Measurements from ENCODE around the gene DNAL4. TPM values are rescaled to one million over a fixed set of nuclear protein-coding genes. Genes with fewer than 3 reads are reported as not detected.

Gene DNAL4
- total RNA-seq, 1 donor from 2014 or later: 27.1 TPM

DNA sequence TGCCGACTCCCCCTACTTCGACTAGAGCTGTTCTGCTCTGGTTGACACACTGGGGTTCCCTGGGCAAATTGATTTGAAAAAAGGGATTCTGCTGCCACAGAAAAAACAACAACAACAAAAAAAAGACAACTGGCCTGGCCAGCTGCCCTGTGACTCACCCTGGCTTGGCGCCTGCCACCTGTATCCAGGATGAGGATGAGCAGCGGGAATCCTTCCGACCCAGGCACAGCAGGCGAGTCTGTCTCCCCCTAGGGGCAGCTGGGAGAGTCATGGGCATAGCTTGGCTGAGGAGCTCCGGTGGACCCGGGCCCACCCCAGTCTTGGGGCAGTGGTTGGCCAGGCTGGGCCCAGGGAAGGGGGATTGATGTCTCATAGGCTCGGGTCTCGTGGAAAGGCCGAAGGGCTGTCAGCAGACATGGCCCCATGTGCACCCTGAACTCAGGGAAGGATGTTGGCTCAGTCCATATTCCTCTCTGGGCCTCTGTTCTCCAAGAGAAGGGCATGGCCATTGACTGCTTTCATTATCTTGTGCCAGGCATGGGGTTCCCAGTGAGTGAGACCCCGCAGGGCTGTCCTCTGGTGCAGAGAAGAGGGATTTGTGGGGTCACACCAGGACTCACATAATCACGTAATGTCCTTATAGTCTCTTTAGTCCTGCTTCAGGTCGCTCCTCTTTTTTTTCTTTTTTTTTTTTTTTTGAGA lies 27.7 kb downstream of the DNAL4 start:
- TF ChIP-seq, protein P1, sequence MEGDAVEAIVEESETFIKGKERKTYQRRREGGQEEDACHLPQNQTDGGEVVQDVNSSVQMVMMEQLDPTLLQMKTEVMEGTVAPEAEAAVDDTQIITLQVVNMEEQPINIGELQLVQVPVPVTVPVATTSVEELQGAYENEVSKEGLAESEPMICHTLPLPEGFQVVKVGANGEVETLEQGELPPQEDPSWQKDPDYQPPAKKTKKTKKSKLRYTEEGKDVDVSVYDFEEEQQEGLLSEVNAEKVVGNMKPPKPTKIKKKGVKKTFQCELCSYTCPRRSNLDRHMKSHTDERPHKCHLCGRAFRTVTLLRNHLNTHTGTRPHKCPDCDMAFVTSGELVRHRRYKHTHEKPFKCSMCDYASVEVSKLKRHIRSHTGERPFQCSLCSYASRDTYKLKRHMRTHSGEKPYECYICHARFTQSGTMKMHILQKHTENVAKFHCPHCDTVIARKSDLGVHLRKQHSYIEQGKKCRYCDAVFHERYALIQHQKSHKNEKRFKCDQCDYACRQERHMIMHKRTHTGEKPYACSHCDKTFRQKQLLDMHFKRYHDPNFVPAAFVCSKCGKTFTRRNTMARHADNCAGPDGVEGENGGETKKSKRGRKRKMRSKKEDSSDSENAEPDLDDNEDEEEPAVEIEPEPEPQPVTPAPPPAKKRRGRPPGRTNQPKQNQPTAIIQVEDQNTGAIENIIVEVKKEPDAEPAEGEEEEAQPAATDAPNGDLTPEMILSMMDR (IDR thresholded peaks at IDR 0.05; ENCODE audit: unreplicated experiment): peak; percentile 83
- DNase-seq (ENCODE audit: low spot score, unreplicated experiment): peak; percentile 48
- Mint-ChIP-seq H3K4me3 (ENCODE audit: low read depth) (no peak overlapping the region), H3K4me1 (ENCODE audit: low read depth) (peaks cover 1% of the 10 kb centered on the region), H3K27ac (no peak overlapping the region), H3K27me3 (peaks cover 3% of the 10 kb centered on the region), H3K9me3 (ENCODE audit: low read depth) (no peaks in the 10 kb centered on the region), H3K36me3 (ENCODE audit: insufficient read depth) (no peaks in the 10 kb centered on the region)

DNA sequence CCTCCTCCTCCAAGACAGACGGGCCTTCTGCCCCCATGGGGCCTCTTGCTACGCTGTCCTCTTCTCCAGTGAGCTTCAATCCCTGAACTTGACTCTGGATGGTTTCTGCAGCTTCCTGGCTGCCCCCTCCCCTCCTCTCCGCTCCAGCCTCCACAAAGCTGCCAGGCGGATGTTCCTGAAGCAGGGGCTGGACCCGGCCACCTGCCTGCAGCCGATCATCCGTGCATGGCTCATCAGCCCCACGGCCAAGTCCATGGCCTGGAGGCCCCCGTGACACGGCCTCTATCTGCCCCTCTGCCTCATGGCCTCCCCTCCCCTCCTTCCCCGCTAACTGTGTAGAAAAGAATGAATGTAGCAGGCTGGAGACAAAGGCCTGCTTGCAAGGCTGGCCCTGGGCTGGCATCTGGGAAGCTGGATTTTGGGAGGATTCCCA lies 31.4 kb downstream of the DNAL4 start:
- Mint-ChIP-seq H3K27me3 (peaks cover 3% of the 10 kb centered on the region), H3K9me3 (ENCODE audit: low read depth) (no peaks in the 10 kb centered on the region), H3K36me3 (ENCODE audit: insufficient read depth) (no peaks in the 10 kb centered on the region), H3K4me1 (ENCODE audit: low read depth) (no peaks in the 10 kb centered on the region), H3K4me3 (ENCODE audit: low read depth) (no peak overlapping the region), H3K27ac (no peak overlapping the region)
- TF ChIP-seq, protein P1 (IDR thresholded peaks at IDR 0.05; ENCODE audit: unreplicated experiment): no peak
- no peak for DNase-seq (ENCODE audit: low spot score, unreplicated experiment)

GRCh38 chr22:38761202-38762162 lies 32.5 kb downstream of the DNAL4 start:
- no peaks in the 10 kb centered on the region for H3K36me3 Mint-ChIP-seq (ENCODE audit: insufficient read depth)
- no peak overlapping the region for H3K4me3 Mint-ChIP-seq (ENCODE audit: low read depth)
- TF ChIP-seq, protein P1 (IDR thresholded peaks at IDR 0.05; ENCODE audit: unreplicated experiment): no peak
- DNase-seq (ENCODE audit: low spot score, unreplicated experiment): no peak
- no peak overlapping the region for H3K27ac Mint-ChIP-seq
- peaks cover 3% of the 10 kb centered on the region for H3K27me3 Mint-ChIP-seq
- no peaks in the 10 kb centered on the region for H3K9me3 Mint-ChIP-seq (ENCODE audit: low read depth)
- H3K4me1 Mint-ChIP-seq (ENCODE audit: low read depth): peaks cover 4% of the 10 kb centered on the region

- H3K4me3 Mint-ChIP-seq (ENCODE audit: low read depth): no peak overlapping the region
- no peaks in the 10 kb centered on the region for H3K36me3 Mint-ChIP-seq (ENCODE audit: insufficient read depth)
- no peak overlapping the region for H3K27ac Mint-ChIP-seq
- H3K27me3 Mint-ChIP-seq: peaks cover 3% of the 10 kb centered on the region
- peaks cover 4% of the 10 kb centered on the region for H3K4me1 Mint-ChIP-seq (ENCODE audit: low read depth)
- TF ChIP-seq, protein P1 (IDR thresholded peaks at IDR 0.05; ENCODE audit: unreplicated experiment): no peak
- no peak for DNase-seq (ENCODE audit: low spot score, unreplicated experiment)
- no peaks in the 10 kb centered on the region for H3K9me3 Mint-ChIP-seq (ENCODE audit: low read depth)
These were observed 33.3 kb downstream of the DNAL4 start for GRCh38 chr22:38760477-38761201.

GRCh38 chr22:38759005-38759404 lies 34.9 kb downstream of the DNAL4 start:
- DNase-seq (ENCODE audit: low spot score, unreplicated experiment): no peak
- peaks cover 12% of the 10 kb centered on the region for H3K4me1 Mint-ChIP-seq (ENCODE audit: low read depth)
- H3K36me3 Mint-ChIP-seq (ENCODE audit: insufficient read depth): no peaks in the 10 kb centered on the region
- H3K27ac Mint-ChIP-seq: no peak overlapping the region
- no peaks in the 10 kb centered on the region for H3K27me3 Mint-ChIP-seq
- H3K9me3 Mint-ChIP-seq (ENCODE audit: low read depth): no peaks in the 10 kb centered on the region
- H3K4me3 Mint-ChIP-seq (ENCODE audit: low read depth): no peak overlapping the region
- TF ChIP-seq, protein P1 (IDR thresholded peaks at IDR 0.05; ENCODE audit: unreplicated experiment): no peak
